NT2/D1 (cell line): ENCODE measurements around the gene RCOR2.

Experiments used
- DNase-seq: peaks from one replicate; pipeline ENCODE4 v3.0.0-alpha.2; 2011; ENCODE audit warnings: low read depth, low spot score
- H3K27me3 ChIP-seq: 2 replicates; pipeline ENCODE4 v1.6.0; 2011; ENCODE audit warnings: mild to moderate bottlenecking; ENCODE audit not compliant: insufficient read length, insufficient read depth
- H3K36me3 ChIP-seq: 2 replicates; pipeline ENCODE4 v1.6.1; 2011; ENCODE audit warnings: mild to moderate bottlenecking, low read length, mixed read lengths; ENCODE audit not compliant: insufficient read depth, insufficient read length
- H3K4me1 ChIP-seq: 2 replicates; pipeline ENCODE4 v1.5.1; 2011; ENCODE audit not compliant: insufficient read depth, insufficient read length
- H3K4me3 ChIP-seq: 2 replicates; pipeline ENCODE4 v1.5.1; 2011; ENCODE audit warnings: low read depth; ENCODE audit not compliant: insufficient read length
- H3K9ac ChIP-seq: 2 replicates; pipeline ENCODE4 v1.6.0; 2011; ENCODE audit warnings: low read depth; ENCODE audit not compliant: insufficient read length
- H3K9me3 ChIP-seq: 2 replicates; pipeline ENCODE4 v1.5.1; 2011; ENCODE audit warnings: mild to moderate bottlenecking, low read length; ENCODE audit not compliant: insufficient read depth
- SUZ12 ChIP-seq: IDR thresholded peaks from 2 replicates; pipeline ENCODE4 v1.6.1; 2011; ENCODE audit not compliant: insufficient read length, insufficient read depth; ENCODE audit errors: extremely low read depth
- YY1 ChIP-seq: IDR thresholded peaks from 2 replicates; pipeline ENCODE4 v1.6.1; 2011; ENCODE audit not compliant: insufficient read length, insufficient read depth
- ZNF274 ChIP-seq: IDR thresholded peaks from 2 replicates; pipeline ENCODE4 v1.6.1; 2011; ENCODE audit warnings: mild to moderate bottlenecking, low read depth, low read length

Gene RCOR2

GRCh38 chr11:63883791-63884190, 33.2 kb downstream of the RCOR2 start:
- Histone ChIP-seq H3K27me3 (no peaks in the 10 kb centered on the region), H3K4me1 (peaks cover 34% of the 10 kb centered on the region), H3K9ac (peak overlapping the region; percentile 4), H3K36me3 (peaks cover 6% of the 10 kb centered on the region), H3K9me3 (no peaks in the 10 kb centered on the region), H3K4me3 (no peak overlapping the region)
- TF ChIP-seq SUZ12, result no peak
- TF ChIP-seq ZNF274, result no peak
- no peak for DNase-seq

GRCh38 chr11:63882555-63883242, 34.3 kb downstream of the RCOR2 start:
- Histone ChIP-seq H3K9ac (no peak overlapping the region), H3K4me3 (no peak overlapping the region), H3K9me3 (no peaks in the 10 kb centered on the region), H3K27me3 (no peaks in the 10 kb centered on the region), H3K36me3 (peaks cover 6% of the 10 kb centered on the region), H3K4me1 (peaks cover 28% of the 10 kb centered on the region)
- DNase-seq, result peak; percentile 55
- no peak for TF ChIP-seq SUZ12
- no peak for TF ChIP-seq ZNF274
- no peak for TF ChIP-seq YY1

GRCh38 chr11:63880403-63880790, 36.6 kb downstream of the RCOR2 start:
- H3K4me3 ChIP-seq, result no peak overlapping the region

GRCh38 chr11:63879598-63880402, 37.2 kb downstream of the RCOR2 start:
- no peak for DNase-seq
- TF ChIP-seq YY1, result no peak
- no peak for TF ChIP-seq ZNF274
- TF ChIP-seq SUZ12, result no peak
- peaks cover 20% of the 10 kb centered on the region for H3K4me1 ChIP-seq
- no peaks in the 10 kb centered on the region for H3K9me3 ChIP-seq
- no peaks in the 10 kb centered on the region for H3K27me3 ChIP-seq
- H3K4me3 ChIP-seq, result no peak overlapping the region
- H3K36me3 ChIP-seq, result peaks cover 12% of the 10 kb centered on the region
- peak overlapping the region; percentile 45 for H3K9ac ChIP-seq

More at GRCh38 chr11:63880403-63880790, 36.6 kb downstream of the RCOR2 start:
- H3K27me3 ChIP-seq, result no peaks in the 10 kb centered on the region
- H3K9ac ChIP-seq, result no peak overlapping the region
- TF ChIP-seq SUZ12 (no peak), ZNF274 (no peak), YY1 (no peak)
- H3K36me3 ChIP-seq, result peaks cover 9% of the 10 kb centered on the region
- H3K9me3 ChIP-seq, result no peaks in the 10 kb centered on the region
- DNase-seq, result no peak
- peaks cover 20% of the 10 kb centered on the region for H3K4me1 ChIP-seq

- Histone ChIP-seq H3K9me3 (no peaks in the 10 kb centered on the region), H3K9ac (no peak overlapping the region), H3K36me3 (peaks cover 21% of the 10 kb centered on the region), H3K27me3 (no peaks in the 10 kb centered on the region), H3K4me1 (peaks cover 9% of the 10 kb centered on the region), H3K4me3 (no peak overlapping the region)
- TF ChIP-seq YY1 (no peak), ZNF274 (no peak)
- DNase-seq, result no peak
Observed at GRCh38 chr11:63877658-63878241, 39.2 kb downstream of the RCOR2 start.

GRCh38 chr11:63876616-63877015, 40.3 kb downstream of the RCOR2 start:
- no peak for DNase-seq
- TF ChIP-seq SUZ12 (no peak), ZNF274 (no peak), YY1 (no peak)
- H3K36me3 ChIP-seq, result peaks cover 18% of the 10 kb centered on the region
- no peaks in the 10 kb centered on the region for H3K9me3 ChIP-seq
- no peak overlapping the region for H3K4me3 ChIP-seq
- H3K4me1 ChIP-seq, result peaks cover 14% of the 10 kb centered on the region
- no peaks in the 10 kb centered on the region for H3K27me3 ChIP-seq
- no peak overlapping the region for H3K9ac ChIP-seq

- peaks cover 14% of the 10 kb centered on the region for H3K4me1 ChIP-seq
- TF ChIP-seq SUZ12 (no peak), YY1 (no peak), ZNF274 (no peak)
- H3K27me3 ChIP-seq, result no peaks in the 10 kb centered on the region
- DNase-seq, result no peak
- no peaks in the 10 kb centered on the region for H3K9me3 ChIP-seq
- H3K9ac ChIP-seq, result no peak overlapping the region
- peaks cover 18% of the 10 kb centered on the region for H3K36me3 ChIP-seq
- no peak overlapping the region for H3K4me3 ChIP-seq
Observed at GRCh38 chr11:63875506-63876065, 41.4 kb downstream of the RCOR2 start.
